B cell (primary cell): ENCODE data around the gene ZNF683. TPM values are rescaled to one million over a fixed set of nuclear protein-coding genes. Genes with fewer than 3 reads are reported as not detected.

Experiments used
- ATAC-seq: fragments of 200-7000 bp; cut with Tn5 transposase; one replicate; pipeline ENCODE4 v1.10.0; 2021; ENCODE audit warnings: low read depth, mild to moderate bottlenecking, moderate number of reproducible peaks, moderate library complexity
- CTCF ChIA-PET: fragments of 350-600 bp; sonication (Branson Sonifier 250); formaldehyde crosslinking; loops from one replicate; lab custom pipeline; 2021; ENCODE audit warnings: antibody characterized with exemption, inconsistent platforms; lab: Charles Lee
- POLR2A ChIA-PET: fragments of 350-600 bp; sonication (Branson Sonifier 250); formaldehyde crosslinking; loops from one replicate; lab custom pipeline; 2021; ENCODE audit warnings: antibody characterized with exemption; lab: Charles Lee
- DNase-seq: peaks from one replicate; pipeline ENCODE4 v3.0.0; 2013
- H2AFZ ChIP-seq: 2 replicates; pipeline ENCODE4 v1.6.1; 2012; ENCODE audit warnings: mild to moderate bottlenecking, low read depth, low read length; ENCODE audit not compliant: insufficient read depth, poor library complexity, severe bottlenecking
- H3K27ac ChIP-seq, 2 donors: 1 replicate in 1 of 2; 2 replicates in 1 of 2; pipeline ENCODE4 v1.5.1; 2012 to 2013; ENCODE audit warnings: low read length in 2 of 2, mild to moderate bottlenecking in 2 of 2, moderate library complexity in 1 of 2
- H3K27me3 ChIP-seq, 4 experiments: fragments of 200-600 bp in 1 of 4; sonication (generic) in 1 of 4; replicated peaks in 1 of 4; 1 replicate in 2 of 4; 2 replicates in 2 of 4; pipeline versions ENCODE4 v1.6.1 to v1.7.0; 2013 to 2016; ENCODE audit warnings: low read length in 3 of 4, mild to moderate bottlenecking in 2 of 4, mixed read lengths in 1 of 4, moderate library complexity in 1 of 4; ENCODE audit not compliant: insufficient read depth in 4 of 4, control insufficient read depth in 3 of 4; ENCODE audit errors: control extremely low read depth in 1 of 4
- H3K36me3 ChIP-seq, 2 experiments: replicated peaks in 1 of 2; 1 replicate in 1 of 2; 2 replicates in 1 of 2; pipeline versions ENCODE4 v1.6.1 to v1.7.1; 2013; ENCODE audit warnings: low read length in 1 of 2; ENCODE audit not compliant: insufficient read depth in 2 of 2, control insufficient read depth in 1 of 2; ENCODE audit errors: control extremely low read depth in 1 of 2, extremely low read depth in 1 of 2
- H3K4me1 ChIP-seq, 2 donors: fragments of 200-600 bp in 1 of 2; sonication (generic) in 1 of 2; 1 replicate in 1 of 2; 2 replicates in 1 of 2; pipeline versions ENCODE4 v1.5.1 to v1.6.1; 2013 to 2017; ENCODE audit warnings: low read length in 2 of 2; ENCODE audit not compliant: control insufficient read depth in 2 of 2, insufficient read depth in 2 of 2
- H3K4me2 ChIP-seq: replicated peaks from 2 replicates; pipeline ENCODE3; 2012; ENCODE audit warnings: mild to moderate bottlenecking, low read depth, low read length; ENCODE audit not compliant: poor library complexity, severe bottlenecking
- H3K4me3 ChIP-seq, 5 experiments: fragments of 200-600 bp in 1 of 5; sonication (generic) in 1 of 5; 1 replicate in 3 of 5; 2 replicates in 2 of 5; pipeline versions ENCODE4 v1.5.1 to v1.7.0; 2011 to 2016; ENCODE audit warnings: low read length in 4 of 5, mild to moderate bottlenecking in 4 of 5, low read depth in 2 of 5, control low read depth in 1 of 5, moderate library complexity in 1 of 5; ENCODE audit not compliant: insufficient read depth in 1 of 5; ENCODE audit errors: control extremely low read depth in 1 of 5, extremely low read depth in 1 of 5
- H3K79me2 ChIP-seq: fragments of 200-600 bp; sonication (generic); one replicate; pipeline ENCODE4 v1.6.0; 2016; ENCODE audit warnings: low read length; ENCODE audit not compliant: control insufficient read depth, insufficient read depth
- H3K9ac ChIP-seq: fragments of 200-600 bp; sonication (generic); 2 replicates; pipeline ENCODE4 v1.6.1; 2017; ENCODE audit warnings: mild to moderate bottlenecking, low read length, moderate library complexity
- H3K9me3 ChIP-seq, 3 donors: one replicate each; pipeline versions ENCODE4 v1.6.1 to v1.7.1; 2013; ENCODE audit warnings: low read length in 2 of 3; ENCODE audit not compliant: control insufficient read depth in 2 of 3, insufficient read depth in 1 of 3; ENCODE audit errors: control extremely low read depth in 1 of 3
- H4K20me1 ChIP-seq: 2 replicates; pipeline ENCODE4 v1.6.0; 2012; ENCODE audit warnings: mild to moderate bottlenecking, low read length; ENCODE audit not compliant: insufficient read depth, control insufficient read depth, poor library complexity, severe bottlenecking
- H3K27ac Mint-ChIP-seq: one replicate; pipeline ENCODE4 v1.8.0; 2021; ENCODE audit warnings: mixed read lengths
- H3K27me3 Mint-ChIP-seq: one replicate; pipeline ENCODE4 v1.8.0; 2021; ENCODE audit warnings: mixed read lengths
- H3K4me1 Mint-ChIP-seq: one replicate; pipeline ENCODE4 v1.8.0; 2021; ENCODE audit warnings: mixed read lengths
- H3K4me3 Mint-ChIP-seq: one replicate; pipeline ENCODE4 v1.8.0; 2021; ENCODE audit warnings: mixed read lengths
- H3K9me3 Mint-ChIP-seq: one replicate; pipeline ENCODE4 v1.8.0; 2022; ENCODE audit warnings: mixed read lengths; ENCODE audit not compliant: insufficient read depth
- EZH2 ChIP-seq: IDR thresholded peaks from 2 replicates; pipeline ENCODE4 v1.6.1; 2012; ENCODE audit warnings: borderline replicate concordance, low read depth, mild to moderate bottlenecking, moderate library complexity, low read length; ENCODE audit not compliant: insufficient read depth, poor library complexity, severe bottlenecking
- WGBS: methylation state at CpG from one replicate; pipeline ENCODE4 v1.1.5; 2013; ENCODE audit warnings: missing lambda C conversion rate; ENCODE audit not compliant: insufficient coverage; 5-methylcytosine and 5-hydroxymethylcytosine counted together
- intact Hi-C: fragments of 100-400 bp; cut with micrococcal nuclease; formaldehyde crosslinking; loops from one replicate; pipeline ENCODE4 v1.10.0; 2022
- polyA plus RNA-seq: library from polyadenylated mRNA; depleted of rRNA; stranded (reverse); fragments of >200 nt; gene quantifications from 2 replicates; pipeline ENCODE4 v1.2.3, GENCODE V29; 2012
- total RNA-seq, 2 donors: library from RNA; stranded (reverse); fragments of 120-200 nt in 1 of 2; gene quantifications; 1 replicate in 1 of 2; 2 replicates in 1 of 2; pipeline versions ENCODE4 v1.2.3 to v1.2.4, GENCODE V29; 2013 to 2022
- TF ChIP-seq, protein P1 (sequence below): fragments of 200-600 bp; IDR thresholded peaks from one replicate; pipeline ENCODE4 v1.8.0; 2022; ENCODE audit warnings: antibody characterized with exemption, mild to moderate bottlenecking

The ZNF683 gene
- total and polyA plus RNA-seq, 2 donors (not counting 1 experiment from before 2014, with no cell fraction given): 0.45 to 0.67 TPM

DNA sequence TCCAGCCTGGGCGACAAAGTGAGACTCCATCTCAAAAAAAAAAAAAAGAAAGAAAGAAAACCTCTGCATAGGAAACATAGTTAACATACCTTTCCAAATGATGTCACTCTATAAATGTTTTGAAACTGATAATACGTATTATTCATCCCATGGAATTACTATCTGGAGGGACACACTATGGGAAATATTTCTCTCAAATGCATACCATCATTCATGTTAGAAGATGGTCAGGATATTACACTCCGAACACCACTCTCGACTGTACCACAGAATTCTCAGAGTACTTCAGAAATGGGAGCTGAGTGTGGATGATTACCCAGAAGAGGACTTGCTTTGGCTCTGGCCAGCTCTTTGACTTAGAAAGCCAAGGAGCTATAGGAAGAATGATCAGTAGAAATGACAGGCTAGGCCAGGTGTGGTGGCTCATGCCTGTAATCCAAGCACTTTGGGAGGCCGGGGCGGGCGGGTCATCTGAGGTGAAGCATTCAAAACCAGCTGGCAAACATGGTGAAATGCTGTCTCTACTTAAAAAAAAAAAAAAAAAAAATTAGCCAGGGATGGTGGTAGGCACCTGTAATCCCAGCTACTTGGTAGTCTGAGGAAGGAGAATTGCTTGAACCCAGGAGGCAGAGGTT lies 32.8 kb upstream of the ZNF683 start:
- Histone ChIP-seq H3K9ac (no peak overlapping the region), H3K36me3 (no peaks in the 10 kb centered on the region), H3K27ac (no peak overlapping the region), H3K4me1 (peaks cover 12 to 15% of the 10 kb centered on the region in 2 donors), H3K9me3 (peaks cover 0 to 19% (median 0%) of the 10 kb centered on the region in 3 donors), H3K4me3 (no peak overlapping the region), H3K79me2 (no peaks in the 10 kb centered on the region), H4K20me1 (no peaks in the 10 kb centered on the region), H3K4me2 (no peak overlapping the region), H3K27me3 (peaks cover 0 to 25% (median 11%) of the 10 kb centered on the region in 4 experiments), H2AFZ (no peak overlapping the region)
- ChIA-PET POLR2A (no interaction called here), CTCF (interaction anchor here (0.6 to 4.5 kb wide), 2 partner anchors 9 to 11 kb away, joined by 4 to 35 read pairs; no protein-coding TSS in a partner anchor)
- peaks cover 54% of the 10 kb centered on the region for H3K27me3 Mint-ChIP-seq
- no peak for ATAC-seq
- H3K4me1 Mint-ChIP-seq: peaks cover 12% of the 10 kb centered on the region
- 67% methylated on average over 3 of the region's 7 CpGs for WGBS
- no peak for TF ChIP-seq EZH2
- TF ChIP-seq, protein P1, sequence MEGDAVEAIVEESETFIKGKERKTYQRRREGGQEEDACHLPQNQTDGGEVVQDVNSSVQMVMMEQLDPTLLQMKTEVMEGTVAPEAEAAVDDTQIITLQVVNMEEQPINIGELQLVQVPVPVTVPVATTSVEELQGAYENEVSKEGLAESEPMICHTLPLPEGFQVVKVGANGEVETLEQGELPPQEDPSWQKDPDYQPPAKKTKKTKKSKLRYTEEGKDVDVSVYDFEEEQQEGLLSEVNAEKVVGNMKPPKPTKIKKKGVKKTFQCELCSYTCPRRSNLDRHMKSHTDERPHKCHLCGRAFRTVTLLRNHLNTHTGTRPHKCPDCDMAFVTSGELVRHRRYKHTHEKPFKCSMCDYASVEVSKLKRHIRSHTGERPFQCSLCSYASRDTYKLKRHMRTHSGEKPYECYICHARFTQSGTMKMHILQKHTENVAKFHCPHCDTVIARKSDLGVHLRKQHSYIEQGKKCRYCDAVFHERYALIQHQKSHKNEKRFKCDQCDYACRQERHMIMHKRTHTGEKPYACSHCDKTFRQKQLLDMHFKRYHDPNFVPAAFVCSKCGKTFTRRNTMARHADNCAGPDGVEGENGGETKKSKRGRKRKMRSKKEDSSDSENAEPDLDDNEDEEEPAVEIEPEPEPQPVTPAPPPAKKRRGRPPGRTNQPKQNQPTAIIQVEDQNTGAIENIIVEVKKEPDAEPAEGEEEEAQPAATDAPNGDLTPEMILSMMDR: no peak
- no peak overlapping the region for H3K4me3 Mint-ChIP-seq
- H3K9me3 Mint-ChIP-seq: no peaks in the 10 kb centered on the region
- H3K27ac Mint-ChIP-seq: no peak overlapping the region
- DNase-seq: no peak
- intact Hi-C loops: no loop called here

DNA sequence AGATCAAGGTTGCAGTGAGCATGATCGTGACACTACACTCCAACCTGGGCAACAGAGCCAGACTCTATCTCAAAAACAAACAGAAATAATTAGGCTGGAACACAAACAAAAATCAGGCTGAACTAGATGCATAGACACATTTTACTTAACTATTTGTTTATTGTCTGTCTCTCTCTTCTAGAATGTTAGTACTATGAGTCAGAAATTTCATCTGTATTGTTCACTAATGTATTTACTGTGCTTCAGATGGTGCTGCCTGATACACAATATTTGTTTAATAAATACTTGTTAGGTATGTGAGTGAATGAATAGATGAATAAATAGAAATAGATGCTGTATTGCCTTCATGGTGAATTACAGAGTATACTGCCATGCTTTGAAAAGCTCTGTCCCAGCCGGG lies 32.1 kb upstream of the ZNF683 start:
- Mint-ChIP-seq H3K4me1 (peaks cover 10% of the 10 kb centered on the region), H3K4me3 (no peak overlapping the region), H3K27me3 (peaks cover 51% of the 10 kb centered on the region), H3K9me3 (no peaks in the 10 kb centered on the region), H3K27ac (no peak overlapping the region)
- no CpG with 5 or more reads among the region's 2 CpGs for WGBS
- DNase-seq (no peak), ATAC-seq (no peak)
- H3K4me3 ChIP-seq: no peak overlapping the region
- ChIA-PET POLR2A (no interaction called here), CTCF (interaction anchor here (1.3 to 4.5 kb wide), 2 partner anchors 12 to 171 kb away, joined by 3 to 35 read pairs; partner anchors contain the start of gene CEP85)
- no peak for TF ChIP-seq EZH2
- TF ChIP-seq, protein P1: no peak
- no peaks in the 10 kb centered on the region for H3K79me2 ChIP-seq
- H3K9ac ChIP-seq: no peak overlapping the region
- no peaks in the 10 kb centered on the region for H4K20me1 ChIP-seq
- H2AFZ ChIP-seq: no peak overlapping the region
- H3K4me2 ChIP-seq: no peak overlapping the region
- no peak overlapping the region for H3K27ac ChIP-seq
- H3K36me3 ChIP-seq: no peaks in the 10 kb centered on the region
- peaks cover 0 to 16% (median 0%) of the 10 kb centered on the region in 3 donors for H3K9me3 ChIP-seq
- peaks cover 0 to 17% (median 8%) of the 10 kb centered on the region in 4 experiments for H3K27me3 ChIP-seq
- intact Hi-C loops: no loop called here
- peaks cover 11 to 12% of the 10 kb centered on the region in 2 donors for H3K4me1 ChIP-seq
